ENCODE results near the gene SYTL3.

- TF ChIP-seq POLR2A (IDR thresholded peaks at IDR 0.05) (no peak), CTCF (IDR thresholded peaks at IDR 0.05) (no peak), POLR2AphosphoS5 (IDR thresholded peaks at IDR 0.05) (no peak)
Observed at GRCh38 chr6:158711264-158711663, 61.4 kb downstream of the SYTL3 start.

Measured in prostate gland (tissue), 2 donors.